ENCODE results near the gene TUT1. TPM values are rescaled to one million over a fixed set of nuclear protein-coding genes. Genes with fewer than 3 reads are reported as not detected.
A peak's percentile ranks its signal among the peaks of the same experiment; 100 is the strongest.
"Not testable (repeated sequence)": the region's sequence is repeated elsewhere in the genome, so short reads cannot be mapped to it uniquely, and the experiment has no call there.

TUT1 gene
- total RNA-seq, 1 donor from 2014 or later = 23.1 TPM

DNA sequence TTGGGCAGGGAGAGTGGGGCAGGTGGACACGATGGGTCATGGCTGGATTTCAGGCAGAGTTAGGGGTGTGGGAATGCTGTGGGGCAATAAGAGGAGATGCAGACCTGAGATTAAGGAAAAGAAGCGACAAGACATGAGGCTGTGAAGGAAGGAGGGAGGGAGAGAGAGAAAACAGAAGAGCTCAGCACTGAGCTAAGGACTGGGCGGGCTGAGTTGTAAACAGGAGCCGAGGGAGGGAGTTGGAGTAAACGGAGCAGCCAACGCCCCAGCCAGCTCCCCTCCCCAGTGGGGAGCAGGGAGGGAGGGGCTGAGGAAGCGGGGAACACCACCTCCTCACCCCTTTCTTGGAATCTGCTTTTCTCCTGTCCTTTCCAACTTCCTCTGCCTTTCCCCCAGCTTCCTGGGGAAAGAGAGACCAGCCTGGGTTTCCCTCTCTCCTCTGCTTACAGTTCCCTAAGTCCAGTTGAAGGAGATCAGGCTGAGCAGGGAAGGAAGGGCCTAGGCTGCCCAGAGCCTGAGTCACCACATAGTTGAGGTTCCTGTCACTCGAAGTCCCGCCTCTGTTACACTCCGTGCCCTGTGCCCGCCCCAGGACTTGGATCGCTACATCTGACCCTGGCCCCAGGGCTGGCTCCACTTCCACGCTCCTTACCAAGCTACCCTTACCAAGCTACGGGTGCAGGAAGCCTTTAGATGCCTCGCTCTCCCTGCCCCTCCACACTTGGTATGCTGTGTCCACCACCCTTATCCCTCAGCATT is 38.1 kb downstream of the TUT1 start:
- DNase-seq (ENCODE audit: low spot score, unreplicated experiment) = no peak
- TF ChIP-seq, protein P1, sequence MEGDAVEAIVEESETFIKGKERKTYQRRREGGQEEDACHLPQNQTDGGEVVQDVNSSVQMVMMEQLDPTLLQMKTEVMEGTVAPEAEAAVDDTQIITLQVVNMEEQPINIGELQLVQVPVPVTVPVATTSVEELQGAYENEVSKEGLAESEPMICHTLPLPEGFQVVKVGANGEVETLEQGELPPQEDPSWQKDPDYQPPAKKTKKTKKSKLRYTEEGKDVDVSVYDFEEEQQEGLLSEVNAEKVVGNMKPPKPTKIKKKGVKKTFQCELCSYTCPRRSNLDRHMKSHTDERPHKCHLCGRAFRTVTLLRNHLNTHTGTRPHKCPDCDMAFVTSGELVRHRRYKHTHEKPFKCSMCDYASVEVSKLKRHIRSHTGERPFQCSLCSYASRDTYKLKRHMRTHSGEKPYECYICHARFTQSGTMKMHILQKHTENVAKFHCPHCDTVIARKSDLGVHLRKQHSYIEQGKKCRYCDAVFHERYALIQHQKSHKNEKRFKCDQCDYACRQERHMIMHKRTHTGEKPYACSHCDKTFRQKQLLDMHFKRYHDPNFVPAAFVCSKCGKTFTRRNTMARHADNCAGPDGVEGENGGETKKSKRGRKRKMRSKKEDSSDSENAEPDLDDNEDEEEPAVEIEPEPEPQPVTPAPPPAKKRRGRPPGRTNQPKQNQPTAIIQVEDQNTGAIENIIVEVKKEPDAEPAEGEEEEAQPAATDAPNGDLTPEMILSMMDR (IDR thresholded peaks at IDR 0.05; ENCODE audit: unreplicated experiment) = no peak
- Mint-ChIP-seq H3K27ac (peak overlapping the region; percentile 90), H3K4me3 (ENCODE audit: low read depth) (no peak overlapping the region), H3K9me3 (ENCODE audit: low read depth) (no peaks in the 10 kb centered on the region), H3K4me1 (ENCODE audit: low read depth) (peaks cover 56% of the 10 kb centered on the region), H3K36me3 (ENCODE audit: insufficient read depth) (peaks cover 8% of the 10 kb centered on the region), H3K27me3 (peaks cover 2% of the 10 kb centered on the region)

DNA sequence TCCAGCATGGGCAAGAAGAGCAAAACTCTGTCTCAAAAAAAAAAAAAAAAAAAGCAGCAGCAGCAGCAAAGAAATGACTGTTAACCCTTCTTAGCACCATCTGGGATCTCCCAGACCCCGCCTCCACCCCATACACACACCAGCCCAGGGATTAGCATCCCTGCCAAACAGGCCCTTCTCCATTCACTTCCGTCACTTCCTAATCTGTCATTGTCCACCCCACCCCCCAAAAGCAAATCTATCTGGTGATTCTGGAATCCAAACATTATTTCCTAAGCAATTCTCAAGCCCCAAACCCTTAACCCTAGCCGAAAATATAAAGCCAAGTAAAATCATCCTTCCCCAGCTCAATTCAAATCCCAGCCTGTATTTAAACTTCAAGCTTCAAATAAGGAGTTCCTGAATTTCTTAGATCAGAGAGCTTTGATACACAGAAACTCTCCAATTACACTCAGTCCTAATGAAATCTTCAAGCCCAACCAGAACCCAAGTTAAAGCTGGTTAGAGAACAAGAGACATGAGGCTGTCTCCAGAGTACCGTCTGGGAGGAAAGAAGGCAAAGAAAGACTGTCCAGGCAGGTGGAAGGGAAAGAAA is 38.7 kb downstream of the TUT1 start:
- no peak for DNase-seq (ENCODE audit: low spot score, unreplicated experiment)
- peak overlapping the region; percentile 90 for H3K27ac Mint-ChIP-seq

DNA sequence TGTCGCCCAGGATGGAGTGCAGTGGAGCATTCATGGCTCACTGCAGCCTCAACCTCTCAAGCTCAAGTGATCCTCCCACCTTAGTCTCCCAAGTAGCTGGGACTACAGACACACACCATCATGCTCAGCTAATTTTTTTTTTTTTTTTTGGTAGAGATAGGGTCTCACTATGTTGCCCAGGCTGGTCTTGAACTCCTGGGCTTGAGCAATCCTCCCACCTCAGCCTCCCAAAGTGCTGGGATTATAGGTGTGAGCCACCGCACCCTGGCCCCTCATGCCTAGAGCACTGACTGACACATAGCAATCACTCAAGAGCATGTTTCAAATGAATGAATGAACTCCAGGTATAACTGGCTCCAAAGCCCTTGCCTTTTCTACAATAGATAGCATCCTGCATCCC is 40.8 kb downstream of the TUT1 start:
- H3K27ac Mint-ChIP-seq; DNase-seq (ENCODE audit: low spot score, unreplicated experiment); H3K4me3 Mint-ChIP-seq (ENCODE audit: low read depth); H3K36me3 Mint-ChIP-seq (ENCODE audit: insufficient read depth); H3K9me3 Mint-ChIP-seq (ENCODE audit: low read depth): not testable (repeated sequence)
- H3K27me3 Mint-ChIP-seq = peaks cover 20% of the 10 kb centered on the region
- H3K4me1 Mint-ChIP-seq (ENCODE audit: low read depth) = peaks cover 49% of the 10 kb centered on the region

More for the DNA sequence above, 38.7 kb downstream of the TUT1 start:
- H3K4me3 Mint-ChIP-seq (ENCODE audit: low read depth) = peak overlapping the region; percentile 2
- no peaks in the 10 kb centered on the region for H3K9me3 Mint-ChIP-seq (ENCODE audit: low read depth)
- peaks cover 8% of the 10 kb centered on the region for H3K36me3 Mint-ChIP-seq (ENCODE audit: insufficient read depth)
- peaks cover 62% of the 10 kb centered on the region for H3K4me1 Mint-ChIP-seq (ENCODE audit: low read depth)
- peaks cover 9% of the 10 kb centered on the region for H3K27me3 Mint-ChIP-seq
- TF ChIP-seq, protein P1 (IDR thresholded peaks at IDR 0.05; ENCODE audit: unreplicated experiment) = no peak

DNA sequence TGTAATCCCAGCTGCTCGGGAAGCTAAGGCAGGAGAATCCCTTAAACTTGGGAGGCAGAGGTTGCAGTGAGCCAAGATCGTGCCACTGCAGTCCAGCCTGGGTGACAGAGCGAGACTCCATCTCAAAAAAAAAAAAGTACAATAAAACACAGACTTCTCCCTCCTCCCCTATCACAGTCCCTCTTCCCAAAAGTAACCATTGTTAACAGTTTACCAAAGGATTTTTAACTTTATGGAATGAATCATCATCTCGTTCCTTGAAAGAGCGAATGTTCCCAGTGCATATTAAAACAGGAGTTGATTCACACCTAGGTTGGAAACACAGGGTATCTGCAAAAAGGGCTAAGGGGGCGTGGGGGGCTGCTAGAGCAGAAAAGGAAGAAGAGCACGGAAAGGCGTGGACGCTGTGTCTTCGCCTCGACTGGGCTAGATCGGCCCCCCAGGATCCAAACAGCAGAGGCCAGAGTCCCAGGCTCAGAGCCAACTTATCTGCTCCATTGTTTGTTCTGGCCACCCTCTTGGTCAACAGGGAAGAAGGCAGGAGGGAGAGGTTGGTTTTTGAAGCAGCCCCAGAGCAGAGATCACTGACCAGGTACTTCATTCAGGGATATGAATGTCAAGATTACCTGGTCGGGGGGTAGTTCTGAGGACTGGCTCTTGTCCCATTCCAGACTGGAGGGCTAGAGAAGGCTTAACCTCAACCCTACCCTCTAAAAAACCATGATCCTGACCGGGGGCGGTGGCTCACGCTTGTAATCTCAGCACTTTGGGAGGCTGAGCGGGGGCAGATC is 42.6 kb downstream of the TUT1 start:
- no peak overlapping the region for H3K4me3 Mint-ChIP-seq (ENCODE audit: low read depth)
- DNase-seq (ENCODE audit: low spot score, unreplicated experiment) = no peak
- TF ChIP-seq, protein P1 (IDR thresholded peaks at IDR 0.05; ENCODE audit: unreplicated experiment) = no peak
- no peaks in the 10 kb centered on the region for H3K9me3 Mint-ChIP-seq (ENCODE audit: low read depth)
- no peaks in the 10 kb centered on the region for H3K36me3 Mint-ChIP-seq (ENCODE audit: insufficient read depth)
- no peak overlapping the region for H3K27ac Mint-ChIP-seq
- H3K4me1 Mint-ChIP-seq (ENCODE audit: low read depth) = peaks cover 44% of the 10 kb centered on the region
- peaks cover 37% of the 10 kb centered on the region for H3K27me3 Mint-ChIP-seq

DNA sequence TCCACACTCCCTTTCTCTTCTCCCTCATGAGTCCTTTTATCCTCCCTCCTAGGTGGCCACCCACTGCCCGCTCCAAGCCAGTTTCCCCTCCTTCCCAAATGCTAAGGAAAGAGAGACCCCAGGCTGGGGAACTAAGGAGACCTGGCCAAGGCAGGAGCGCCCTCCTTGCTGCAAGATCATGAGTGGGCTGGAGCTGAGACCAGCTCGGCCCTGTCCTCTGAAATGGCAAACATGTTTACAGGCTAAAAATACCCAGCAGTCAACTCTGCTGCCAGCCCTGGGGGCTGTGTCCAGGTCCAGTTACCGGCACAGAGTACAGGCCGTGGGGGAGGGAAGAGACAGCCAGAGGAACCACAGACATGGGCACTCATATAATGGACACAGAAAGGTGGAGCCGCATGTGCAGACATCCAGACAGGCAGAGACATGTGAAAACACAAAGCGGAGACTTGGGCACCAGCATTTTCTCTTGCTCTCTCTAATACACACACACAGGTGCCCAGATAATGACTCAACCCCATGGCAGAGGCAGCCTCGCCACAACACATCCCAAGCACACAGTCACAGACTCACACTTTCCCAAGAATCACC is 43.5 kb downstream of the TUT1 start:
- no peak for DNase-seq (ENCODE audit: low spot score, unreplicated experiment)
- no peaks in the 10 kb centered on the region for H3K36me3 Mint-ChIP-seq (ENCODE audit: insufficient read depth)
- H3K27me3 Mint-ChIP-seq = peaks cover 46% of the 10 kb centered on the region
- TF ChIP-seq, protein P1 (IDR thresholded peaks at IDR 0.05; ENCODE audit: unreplicated experiment) = no peak
- H3K4me3 Mint-ChIP-seq (ENCODE audit: low read depth) = peak overlapping the region; percentile 72
- H3K4me1 Mint-ChIP-seq (ENCODE audit: low read depth) = peaks cover 36% of the 10 kb centered on the region
- H3K9me3 Mint-ChIP-seq (ENCODE audit: low read depth) = no peaks in the 10 kb centered on the region
- H3K27ac Mint-ChIP-seq = peak overlapping the region; percentile 21

Measured in progenitor cell of endocrine pancreas (in vitro differentiated cells).